GM21423 (cell line): ENCODE data around the gene SH2D4B.

Experiments used
- ATAC-seq: cut with Tn5 transposase; IDR thresholded peaks from one replicate; pipeline ENCODE4 v1.9.1; 2021; ENCODE audit warnings: mild to moderate bottlenecking, moderate library complexity; ENCODE audit not compliant: unreplicated experiment

Gene SH2D4B

DNA sequence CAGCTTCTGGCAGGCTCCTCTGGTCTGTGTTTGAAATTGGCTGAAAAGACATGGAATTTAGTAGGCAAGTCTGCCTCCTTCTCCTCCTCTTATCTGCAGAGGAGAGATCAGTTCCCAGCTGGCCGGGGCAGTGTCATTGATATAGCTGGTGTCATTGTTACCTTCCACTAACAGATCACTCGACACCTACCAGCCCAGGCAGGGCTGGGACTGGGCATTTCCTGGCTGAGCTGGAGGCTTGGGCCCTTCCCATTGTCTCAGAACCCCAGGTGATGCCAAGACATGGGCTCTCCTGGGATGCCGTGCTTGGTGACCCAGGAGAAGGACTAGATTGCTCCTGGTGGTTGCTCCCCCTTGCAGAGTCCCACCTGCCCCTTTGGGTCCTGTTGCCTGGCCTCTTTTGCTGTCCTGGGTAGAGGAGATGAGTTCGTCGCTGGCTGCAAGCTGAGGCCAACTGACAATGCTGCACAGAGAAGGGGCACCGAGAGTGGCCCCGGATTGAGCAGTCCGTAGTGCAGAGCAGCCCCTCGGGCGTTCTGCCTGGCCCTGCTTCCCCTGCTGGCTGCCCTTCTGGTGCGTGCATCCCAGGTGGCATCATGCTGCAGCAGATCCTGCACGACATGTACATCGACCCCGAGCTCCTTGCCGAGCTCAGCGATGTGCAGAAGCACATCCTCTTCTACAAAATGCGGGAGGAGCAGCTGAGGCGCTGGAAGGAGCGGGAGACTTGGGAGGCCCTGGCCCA lies at the start of gene SH2D4B:
Gene SH2D4B, plus strand, starts transcription at position 167 of the 745 bp plus-strand sequence. Its CDS starts 430 bp downstream, at position 597.
- ATAC-seq = no peak

DNA sequence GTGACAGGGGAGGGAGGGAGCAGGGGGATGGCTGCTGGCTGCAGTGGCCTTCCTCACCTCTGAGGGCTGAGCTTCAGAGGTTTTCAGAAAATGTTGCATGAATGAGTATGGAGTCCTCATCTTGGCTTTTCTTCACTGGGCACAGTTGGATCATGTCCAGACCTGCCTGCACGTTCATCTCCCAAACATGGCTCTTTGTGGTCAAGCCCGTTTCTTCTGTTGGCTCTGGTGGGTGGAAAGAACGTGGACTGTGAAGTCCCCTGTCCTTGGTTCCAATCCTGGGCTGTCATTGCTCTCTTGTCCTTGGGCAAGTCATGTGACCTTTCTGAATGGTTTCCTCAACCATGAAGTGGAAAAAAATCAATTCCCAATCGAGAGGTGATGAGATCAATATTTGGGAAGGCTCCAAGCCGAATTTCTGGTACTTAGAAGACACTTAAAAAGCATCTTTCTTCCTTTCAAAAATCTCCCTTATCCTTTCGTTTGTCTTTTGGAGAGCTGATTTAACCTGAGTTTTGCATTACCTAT lies 49.1 kb upstream of the SH2D4B start:
- ATAC-seq = no peak

DNA sequence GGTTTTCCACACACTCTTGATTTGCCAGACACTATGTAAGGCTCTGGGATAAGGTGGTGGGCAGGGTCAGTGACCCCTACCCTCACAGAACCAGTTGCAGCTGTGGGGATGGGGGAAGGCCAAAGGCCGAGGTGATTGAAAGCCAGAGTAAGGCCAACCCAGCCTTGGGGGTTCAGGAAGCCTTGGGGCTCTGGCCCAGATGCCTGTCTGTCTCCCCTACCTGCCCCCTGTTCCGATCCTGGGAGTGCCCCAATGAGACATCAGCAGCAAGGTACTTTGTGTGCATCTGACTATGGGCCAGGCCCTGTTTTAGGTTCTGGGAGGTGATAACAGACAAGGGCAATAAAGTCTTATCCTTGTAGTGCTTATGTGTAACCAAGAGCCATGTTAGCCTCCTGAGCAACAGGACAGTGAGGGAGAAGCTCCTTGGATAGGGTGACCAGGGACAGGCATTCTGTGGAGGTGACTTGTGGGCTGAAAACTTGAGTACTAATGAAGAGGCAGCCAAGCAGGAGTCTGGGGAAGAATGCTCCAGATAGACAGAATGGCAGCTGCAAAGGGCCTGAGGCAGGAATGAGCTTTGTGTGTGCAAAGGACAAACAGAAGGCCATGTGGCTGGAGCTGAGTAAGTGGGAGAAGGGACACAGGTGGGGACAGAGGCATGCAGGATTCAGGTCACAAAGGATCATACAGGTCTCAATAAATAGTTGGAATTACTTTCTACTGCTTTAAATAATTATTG lies 48.2 kb upstream of the SH2D4B start:
- ATAC-seq = no peak

DNA sequence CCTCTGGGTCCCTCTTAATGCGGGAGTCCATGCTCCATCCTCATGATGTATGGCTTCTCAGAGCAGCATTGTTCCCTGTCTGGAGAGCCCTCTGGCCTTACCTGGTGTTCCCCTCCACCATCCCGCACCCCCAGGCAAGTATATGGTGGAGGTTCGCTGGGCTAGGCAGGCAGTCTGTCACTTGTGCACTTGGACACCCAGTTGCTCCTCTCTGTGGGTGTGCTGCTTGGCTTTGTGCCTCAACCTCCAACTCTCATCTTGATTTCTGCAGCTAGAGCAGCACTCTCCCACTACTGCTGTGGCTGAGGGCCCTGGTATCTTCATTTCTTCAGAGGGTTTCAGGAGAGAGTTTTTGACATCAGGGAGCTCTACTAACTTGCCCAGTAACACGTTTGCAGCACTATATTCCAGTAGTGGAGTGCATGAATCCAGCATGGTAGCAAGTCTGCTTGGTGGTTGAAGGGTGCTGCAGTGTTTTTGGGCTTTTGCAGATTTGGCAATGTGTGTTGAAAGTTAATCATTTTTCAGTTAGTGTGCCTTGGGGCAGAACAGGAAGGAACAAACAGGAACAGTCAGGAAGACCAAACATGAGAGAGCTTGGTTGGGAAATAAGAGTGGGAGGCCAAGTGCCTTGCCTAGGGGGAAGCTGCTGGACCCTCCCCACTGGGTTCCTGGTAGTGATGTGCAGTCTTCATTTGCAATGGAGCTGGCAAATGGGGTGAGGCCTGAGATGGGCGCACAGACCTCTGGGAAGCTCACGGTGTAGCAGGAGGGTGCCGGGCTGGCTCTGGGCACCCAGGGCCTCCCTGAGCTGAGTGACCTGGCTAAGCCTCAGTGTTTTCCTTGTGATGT lies 46.2 kb upstream of the SH2D4B start:
- no peak for ATAC-seq

DNA sequence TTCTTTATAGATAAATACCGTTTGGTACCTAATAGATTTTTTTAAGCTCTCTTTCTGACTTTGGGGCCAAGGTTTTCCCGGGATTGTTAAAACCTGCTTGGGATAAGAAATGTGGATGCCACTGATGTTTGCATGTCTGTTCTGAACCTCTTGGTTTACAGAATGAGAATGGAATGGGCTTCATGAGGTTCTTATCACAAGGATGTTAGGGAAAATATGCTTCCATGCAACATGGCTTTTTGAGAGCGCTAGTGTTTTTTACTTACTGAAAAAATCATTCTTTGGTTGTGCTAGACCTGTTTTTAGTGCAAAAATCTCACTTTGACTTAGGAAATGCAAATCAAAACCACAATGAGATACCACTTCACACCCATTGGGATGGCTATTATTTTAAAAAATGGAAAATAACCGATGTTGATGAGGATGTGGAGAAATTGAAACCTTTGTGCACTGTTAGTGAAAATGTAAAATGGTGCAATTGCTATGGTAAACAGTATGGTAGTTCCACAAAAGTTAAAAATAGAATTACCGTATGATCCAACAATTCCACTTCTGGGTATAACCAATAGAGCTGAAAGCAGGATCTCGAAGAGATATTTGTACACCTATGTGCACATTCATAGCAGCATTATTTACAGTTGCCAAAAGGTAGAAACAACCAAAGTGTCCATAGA lies 44.7 kb upstream of the SH2D4B start:
- peak; percentile 20 for ATAC-seq

DNA sequence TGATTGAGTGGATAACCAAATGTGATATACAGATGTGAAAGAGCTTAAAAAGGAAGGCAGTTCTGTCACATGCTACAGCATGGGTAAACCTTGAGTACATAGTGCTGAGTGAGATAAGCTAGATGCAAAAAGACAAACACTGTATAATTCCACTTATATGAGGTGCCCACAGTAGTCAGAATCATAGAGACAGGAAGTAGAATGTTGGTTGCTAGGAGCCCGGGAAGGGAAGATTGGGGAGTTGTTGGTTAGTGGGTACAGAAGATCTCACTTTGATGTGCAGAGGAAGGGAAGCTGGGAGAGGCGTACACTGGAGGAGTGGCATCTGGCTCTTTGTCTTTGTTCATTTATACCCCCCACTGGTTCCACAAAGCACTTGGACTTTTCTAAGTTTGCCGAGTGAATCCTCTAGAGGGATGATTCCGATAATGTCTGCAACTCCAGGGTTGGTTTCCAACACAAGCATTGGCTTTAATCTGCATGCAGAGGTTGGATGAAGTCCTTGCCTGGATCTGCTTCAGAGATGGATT lies 44.1 kb upstream of the SH2D4B start:
- ATAC-seq = peak; percentile 52

DNA sequence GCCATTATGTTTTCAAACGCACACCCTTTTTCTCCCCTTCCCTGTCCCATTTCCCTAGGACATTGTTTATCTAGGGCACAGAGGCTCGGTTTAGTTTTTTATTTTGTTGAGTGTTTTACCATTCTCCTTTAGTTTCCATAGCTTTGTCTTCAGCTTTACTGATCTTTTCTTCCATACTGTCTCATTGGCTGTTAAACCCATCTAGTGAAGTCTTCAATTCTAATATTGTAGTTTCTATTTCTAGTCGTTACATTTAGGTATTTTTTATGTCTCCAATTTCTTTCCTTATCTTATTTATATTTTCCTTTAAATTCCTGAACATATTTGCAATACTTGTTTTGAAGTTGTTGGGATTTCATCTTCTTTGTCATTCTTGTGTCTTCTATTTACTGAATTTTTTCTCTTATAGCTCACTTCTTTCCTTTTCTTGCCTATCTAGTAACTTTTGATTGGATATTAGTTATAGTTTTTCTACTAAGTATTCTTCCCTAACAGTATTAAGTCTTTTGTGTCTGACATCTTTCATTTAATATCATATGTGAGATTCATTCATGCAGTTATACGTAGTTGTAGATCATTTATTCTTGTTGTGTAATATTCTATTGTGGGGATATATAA lies 41.0 kb upstream of the SH2D4B start:
- ATAC-seq = no peak

DNA sequence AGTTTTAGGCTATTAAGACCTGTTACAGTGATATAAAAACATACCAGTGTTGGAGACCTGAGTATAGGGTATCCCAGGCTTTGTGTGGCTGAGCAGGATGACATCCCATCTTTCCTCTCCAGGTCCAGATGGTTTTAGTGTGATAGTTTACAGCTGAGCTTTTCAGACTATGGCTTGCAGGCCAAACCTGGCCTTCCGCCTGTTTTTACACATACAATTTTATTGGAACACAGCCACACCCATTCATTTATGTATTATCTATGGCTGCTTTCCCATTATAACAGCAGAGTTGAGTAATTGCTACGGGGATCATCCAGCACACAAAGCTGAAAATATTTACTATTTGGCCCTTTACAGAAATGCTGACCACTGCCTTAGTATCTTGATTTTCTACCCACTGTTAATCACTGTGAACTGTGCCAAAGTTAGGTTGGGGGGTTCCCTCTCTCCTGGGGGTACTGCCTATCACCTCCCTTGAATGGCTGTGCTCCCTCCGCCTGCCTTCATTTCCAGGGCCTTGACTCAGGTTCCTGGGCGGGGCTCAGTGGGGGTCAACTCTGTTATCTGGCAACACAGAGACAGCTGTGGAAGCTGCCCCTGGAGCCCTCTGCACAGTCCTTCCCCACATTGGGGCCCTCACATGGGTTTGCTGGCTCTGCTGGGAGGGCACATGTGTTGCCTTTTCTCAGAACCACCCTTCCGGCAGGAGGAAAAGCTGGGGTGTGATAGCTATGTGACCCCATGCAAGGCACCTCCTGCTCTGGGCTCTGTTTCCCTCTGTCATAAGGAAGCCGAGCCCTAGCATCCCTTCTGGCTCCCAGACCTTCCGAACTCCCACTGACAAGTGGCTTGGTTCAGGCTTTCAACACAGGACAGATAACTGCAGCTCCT lies 40.3 kb upstream of the SH2D4B start:
- no peak for ATAC-seq

DNA sequence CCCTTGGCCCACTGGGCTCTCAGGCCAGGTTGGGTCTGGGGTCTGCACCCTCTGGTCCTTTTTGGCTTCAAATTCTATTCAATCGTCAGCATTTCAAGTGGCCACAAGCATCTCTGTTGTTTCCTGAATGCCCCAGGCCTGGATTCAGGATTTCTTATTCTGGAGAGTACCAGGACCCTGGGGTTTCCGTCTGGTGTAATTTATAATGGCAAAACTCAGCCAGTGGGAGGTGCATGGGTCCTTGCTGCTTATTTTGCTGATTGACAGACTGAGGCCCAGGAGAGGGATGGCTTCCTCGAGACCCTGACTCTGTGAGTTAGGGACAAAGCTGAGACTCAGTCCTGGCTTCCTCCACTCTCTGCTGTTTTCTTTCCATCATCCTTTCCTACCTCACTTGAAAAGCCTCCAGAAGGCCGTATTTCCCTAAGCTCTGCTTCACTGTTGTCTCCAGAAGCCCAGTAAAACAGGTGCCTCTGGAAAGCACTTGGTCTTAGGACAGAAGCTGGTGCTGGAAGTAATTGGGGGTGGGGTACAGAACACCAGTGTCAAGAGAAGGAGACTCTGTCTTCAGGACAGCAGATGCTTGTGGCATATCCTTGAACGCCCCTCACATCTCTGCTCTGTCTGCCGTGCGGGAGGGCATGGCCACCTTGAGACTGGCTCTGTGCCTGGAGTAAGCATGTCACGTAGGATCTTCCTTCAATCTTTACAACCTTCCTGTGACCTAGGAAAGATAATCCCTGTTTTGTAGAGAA lies 39.4 kb upstream of the SH2D4B start:
- ATAC-seq = no peak

DNA sequence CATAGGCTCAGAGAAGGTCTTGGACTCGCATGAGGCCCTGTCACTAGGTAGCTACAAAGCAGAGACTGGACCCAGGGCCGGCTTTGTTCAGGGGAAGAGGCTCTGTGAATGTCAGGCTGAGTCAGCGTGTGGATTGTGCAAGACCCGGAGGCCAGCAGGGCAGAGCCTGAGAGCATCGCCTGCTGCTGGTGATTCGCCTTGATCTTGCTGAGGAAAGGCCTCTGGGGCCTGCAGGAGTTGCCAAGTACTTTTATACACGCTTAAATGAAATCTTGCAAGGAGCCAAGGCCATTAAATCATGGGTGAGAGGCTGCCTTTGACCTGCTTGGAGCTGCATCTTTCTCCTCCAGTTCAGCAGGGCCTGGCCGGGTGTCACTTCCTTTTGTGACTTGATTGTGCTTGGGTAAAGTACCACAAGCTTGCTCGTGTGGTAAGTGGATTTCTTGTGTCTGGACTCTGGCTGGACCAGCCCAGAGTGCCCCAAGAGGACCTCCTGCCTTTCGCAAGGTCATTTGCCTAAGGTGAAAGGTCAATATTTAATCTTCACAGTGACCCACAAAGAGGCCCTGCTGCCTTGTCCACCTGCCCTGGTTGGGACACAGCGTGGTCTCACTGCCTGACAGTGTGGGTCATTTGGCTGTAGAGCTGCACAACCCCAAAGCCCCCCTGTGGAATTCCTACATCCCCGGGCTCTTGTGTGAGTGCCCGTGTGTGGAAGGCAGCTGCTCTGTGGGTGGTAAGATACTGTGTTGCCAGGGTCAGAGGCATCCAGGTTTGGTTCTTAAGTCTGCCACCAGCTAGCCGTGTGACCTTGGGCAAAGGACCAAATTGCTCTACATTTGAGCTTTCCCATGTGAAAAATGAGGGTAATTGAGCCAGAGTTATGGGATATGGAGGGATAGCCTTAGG lies 38.6 kb upstream of the SH2D4B start:
- ATAC-seq = no peak

DNA sequence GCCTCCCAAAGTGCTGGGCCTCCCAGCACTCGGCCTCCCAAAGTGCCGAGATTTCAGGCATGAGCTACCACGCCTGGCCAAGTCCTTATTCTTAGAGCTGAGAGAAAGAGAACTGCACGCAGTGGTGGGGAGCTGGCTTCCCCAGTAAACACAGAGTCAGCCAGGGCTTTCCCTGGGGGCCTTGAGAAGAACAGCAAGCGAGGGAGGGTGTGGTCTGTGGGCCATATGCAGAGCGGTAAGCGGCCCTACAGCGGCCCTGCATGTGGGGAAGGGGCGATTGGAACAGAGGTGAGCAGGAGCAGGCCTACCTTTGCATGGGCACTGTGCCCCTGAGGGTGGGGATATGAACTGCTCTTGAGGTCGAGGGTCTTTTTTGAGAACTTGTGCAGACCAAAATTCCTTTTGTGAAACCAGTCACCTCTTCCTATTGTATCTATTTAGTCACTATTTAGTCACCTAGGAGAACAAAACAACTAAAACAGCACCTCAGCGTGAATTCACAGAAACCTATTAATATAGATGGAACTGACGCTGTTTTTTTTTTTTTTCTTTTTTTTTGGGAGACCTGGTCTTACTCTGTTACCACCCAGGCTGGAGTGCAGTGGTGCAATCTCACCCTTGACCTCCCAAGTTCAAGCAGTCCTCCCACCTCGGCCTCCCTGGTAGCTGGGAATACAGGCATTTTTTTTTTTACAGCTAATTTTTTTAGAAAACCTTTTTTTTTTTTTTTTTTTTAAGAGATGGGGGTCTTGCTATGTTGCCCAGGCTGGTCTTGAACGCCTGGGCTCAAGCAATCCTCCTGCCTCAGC lies 36.9 kb upstream of the SH2D4B start:
- peak; percentile 64 for ATAC-seq

DNA sequence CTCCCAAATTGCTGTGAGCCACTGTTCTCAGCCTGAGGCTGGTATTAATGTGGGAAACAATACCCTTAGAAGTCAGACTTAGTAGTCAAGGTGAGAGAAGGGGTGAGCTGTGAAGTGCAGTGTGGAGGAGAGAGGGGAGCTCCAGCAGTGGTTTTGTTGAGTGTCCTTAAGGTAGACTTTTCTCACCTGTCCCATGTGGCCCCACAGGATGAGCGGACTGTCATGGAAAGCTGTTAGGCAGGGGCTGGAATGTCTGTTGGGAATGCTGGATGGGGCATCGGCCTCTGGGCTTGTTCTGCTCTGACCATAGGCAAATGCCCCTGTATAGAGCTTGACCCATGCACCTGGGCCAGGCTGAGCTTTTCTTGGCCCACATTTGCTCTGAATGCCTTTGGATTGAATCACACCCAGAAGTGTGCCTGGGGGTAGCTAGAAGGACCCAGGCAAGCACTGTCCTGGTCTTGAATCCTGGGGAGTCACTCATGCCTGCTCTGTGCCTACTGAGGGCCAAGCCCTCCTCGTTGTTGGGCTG lies 36.3 kb upstream of the SH2D4B start:
- no peak for ATAC-seq

DNA sequence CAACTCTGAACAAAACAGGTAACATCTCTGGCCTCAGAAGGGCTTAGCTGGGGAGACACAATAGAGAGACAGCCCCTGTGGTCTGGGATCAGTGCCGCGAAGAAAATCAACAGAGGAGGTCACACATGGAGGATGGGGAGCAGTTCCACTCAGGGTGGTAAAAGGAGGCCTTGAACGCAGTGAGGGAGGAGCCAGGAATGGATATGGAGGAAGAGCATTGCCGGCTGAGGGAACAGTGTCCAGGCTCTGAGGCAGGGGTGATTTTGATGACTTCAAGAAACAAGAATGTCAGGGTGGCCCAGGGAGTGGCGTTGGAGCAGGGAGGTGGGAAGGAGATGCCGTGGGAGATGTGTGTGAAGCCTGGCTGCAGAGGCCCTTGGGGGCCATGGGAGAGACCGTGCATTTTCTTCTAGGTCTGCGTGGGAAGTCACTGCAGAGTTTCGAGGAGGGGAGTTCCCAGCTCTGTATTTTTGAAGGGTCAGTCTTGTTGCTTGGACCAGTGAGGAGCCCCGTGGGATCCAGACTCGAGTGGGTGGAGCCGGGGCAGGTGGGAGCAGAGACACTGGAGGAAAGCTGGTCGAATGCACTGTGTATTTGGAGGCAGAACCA lies 35.7 kb upstream of the SH2D4B start:
- ATAC-seq = no peak

DNA sequence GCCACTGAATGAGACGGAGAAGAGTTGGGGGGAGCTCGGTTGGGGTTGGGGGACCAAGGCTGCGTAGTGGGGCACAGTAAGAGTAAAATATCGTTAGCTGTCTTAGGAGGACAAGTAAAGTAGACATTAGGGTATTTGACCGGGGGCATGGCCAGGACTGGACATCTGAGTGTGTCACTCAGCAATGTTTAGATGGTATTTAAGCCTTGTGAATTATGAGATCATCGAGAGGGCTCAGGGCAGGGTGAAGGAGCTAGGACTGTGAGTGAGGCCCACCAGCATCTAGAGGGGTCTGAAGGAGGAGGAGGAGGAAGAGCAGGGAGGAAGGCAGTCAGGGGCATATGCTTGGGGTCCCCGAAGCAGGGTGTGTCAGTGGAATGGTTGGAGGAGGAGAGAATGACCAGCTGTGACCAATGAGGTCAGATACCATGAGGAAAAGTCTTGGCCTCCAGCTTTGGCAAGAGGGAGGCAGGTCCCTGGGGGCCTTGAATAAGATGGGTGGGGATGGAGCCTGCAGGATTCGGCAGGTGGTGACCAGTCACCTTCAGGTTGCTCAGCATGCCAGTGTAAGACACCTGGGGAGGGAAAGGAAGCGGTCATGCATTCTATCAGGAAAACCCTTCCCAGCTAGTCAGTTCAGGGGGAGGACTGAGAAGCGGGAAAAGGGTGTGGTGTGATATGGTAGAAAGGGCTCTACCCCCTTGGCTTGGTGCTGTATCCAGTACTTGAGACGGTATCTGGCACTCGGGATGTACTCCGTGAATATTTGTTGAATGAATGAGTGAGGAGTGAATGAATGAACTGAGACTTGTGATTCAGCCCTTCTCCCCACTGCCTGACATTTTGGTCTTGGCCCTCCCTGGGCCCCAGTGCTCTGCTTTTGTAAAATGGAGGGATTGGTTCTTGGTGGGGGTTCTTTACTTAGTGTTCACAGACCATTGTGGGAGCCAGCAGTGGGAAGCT lies 34.8 kb upstream of the SH2D4B start:
- ATAC-seq = no peak
